ENCODE data around the gene FMN2.

The FMN2 gene

DNA sequence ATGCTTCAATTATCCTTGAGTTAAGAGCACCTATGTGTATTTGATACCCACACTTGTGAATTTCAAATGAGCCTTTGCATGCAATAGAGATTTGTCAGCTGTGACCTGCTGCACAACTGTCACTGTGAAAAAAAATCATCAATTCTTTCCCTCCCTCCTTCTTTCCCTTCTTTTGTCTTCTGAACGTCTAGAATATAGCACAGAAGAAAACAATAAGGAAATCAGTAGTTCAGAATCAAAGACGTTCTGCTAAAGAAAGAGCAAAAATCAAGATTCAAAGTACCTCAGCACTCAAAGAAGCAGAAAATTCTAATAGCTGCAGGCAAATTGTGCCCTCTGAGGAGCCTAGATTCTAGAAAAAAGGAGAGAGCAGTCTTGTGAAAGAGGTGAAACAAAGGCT is 1.7 kb upstream of the FMN2 start:
- POLR2A ChIA-PET: interaction anchor here (1.0 kb wide), 1 partner anchor 10 kb away, joined by 3 read pairs; no protein-coding TSS in a partner anchor
- CTCF ChIA-PET: interaction anchor here (0.6 to 2.3 kb wide), 3 partner anchors 12 to 781 kb away, joined by 3 to 13 read pairs (median 3); no protein-coding TSS in a partner anchor

GRCh38 chr1:240090957-240091600 is 604 bp upstream of the FMN2 start:
- Histone ChIP-seq H3K27ac (ENCODE audit: extremely low read depth, low read depth, low read length) (peak overlapping the region; percentile 83; the same call in 1 of the 2 replicates), H3K4me1 (ENCODE audit: control insufficient read depth, insufficient read depth, low read length) (peaks cover 26% of the 10 kb centered on the region), H3K9me3 (ENCODE audit: control insufficient read depth, insufficient read depth, low read depth, low read length) (no peaks in the 10 kb centered on the region), H3K36me3 (ENCODE audit: control insufficient read depth in 2 of 2, insufficient read depth in 1 of 2, low read length in 2 of 2) (no peaks in the 10 kb centered on the region), H3K4me3 (ENCODE audit: low read depth, low read length) (peak overlapping the region; percentile 89)
- CTCF ChIA-PET: interaction anchor here (0.6 to 5.4 kb wide), 7 partner anchors 12 to 67 kb away, joined by 3 to 39 read pairs (median 4); no protein-coding TSS in a partner anchor
- POLR2A ChIA-PET: interaction anchor here (0.9 to 2.5 kb wide), 4 partner anchors 7 to 26 kb away, joined by 3 to 11 read pairs (median 6); no protein-coding TSS in a partner anchor
- TF ChIP-seq ZEB2 (tag by site-specific recombination; IDR thresholded peaks at IDR 0.05) (peak; percentile 23; the same call in 1 of the 2 replicates), ZNF501 (tag by site-specific recombination; IDR thresholded peaks at IDR 0.05) (0 out of 2 replicates have a peak, but pooled peaks have one; percentile 28), ZNF157 (tag by site-specific recombination; IDR thresholded peaks at IDR 0.05) (no peak), ZNF629 (tag by site-specific recombination; IDR thresholded peaks at IDR 0.05) (no peak), ZNF768 (tag by site-specific recombination; IDR thresholded peaks at IDR 0.05) (no peak), ZNF211 (tag by site-specific recombination; IDR thresholded peaks at IDR 0.05; ENCODE audit: low read depth) (no peak), ZNF366 (tag by site-specific recombination; conservative IDR thresholded peaks at IDR 0.05) (peak; percentile 26; the same call in 1 of the 2 replicates), ZNF664 (tag by site-specific recombination; IDR thresholded peaks at IDR 0.05) (peak; percentile 66), ZNF26 (tag by site-specific recombination; IDR thresholded peaks at IDR 0.05) (no peak)
- TF ChIP-seq, protein P1, sequence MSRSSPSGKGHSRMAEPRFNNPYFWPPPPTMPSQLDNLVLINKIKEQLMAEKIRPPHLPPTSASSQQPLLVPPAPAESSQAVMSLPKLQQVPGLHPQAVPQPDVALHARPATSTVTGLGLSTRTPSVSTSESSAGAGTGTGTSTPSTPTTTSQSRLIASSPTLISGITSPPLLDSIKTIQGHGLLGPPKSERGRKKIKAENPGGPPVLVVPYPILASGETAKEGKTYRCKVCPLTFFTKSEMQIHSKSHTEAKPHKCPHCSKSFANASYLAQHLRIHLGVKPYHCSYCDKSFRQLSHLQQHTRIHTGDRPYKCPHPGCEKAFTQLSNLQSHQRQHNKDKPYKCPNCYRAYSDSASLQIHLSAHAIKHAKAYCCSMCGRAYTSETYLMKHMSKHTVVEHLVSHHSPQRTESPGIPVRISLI (tag by site-specific recombination; IDR thresholded peaks at IDR 0.05): 0 out of 2 replicates have a peak, but pooled peaks have one; percentile 39

More for the DNA sequence above, 1.7 kb upstream of the FMN2 start:
- Histone ChIP-seq H3K4me1 (ENCODE audit: control insufficient read depth, insufficient read depth, low read length) (peaks cover 18% of the 10 kb centered on the region), H3K4me3 (ENCODE audit: low read depth, low read length) (no peak overlapping the region), H3K36me3 (ENCODE audit: control insufficient read depth in 2 of 2, insufficient read depth in 1 of 2, low read length in 2 of 2) (no peaks in the 10 kb centered on the region), H3K27ac (ENCODE audit: extremely low read depth, low read depth, low read length) (no peak overlapping the region), H3K9me3 (ENCODE audit: control insufficient read depth, insufficient read depth, low read depth, low read length) (no peaks in the 10 kb centered on the region)
- no peak for TF ChIP-seq ZNF18 (tag by site-specific recombination; IDR thresholded peaks at IDR 0.05)
- TF ChIP-seq ZNF488 (tag by site-specific recombination; IDR thresholded peaks at IDR 0.05): no peak
- no peak for TF ChIP-seq SALL2 (tag by site-specific recombination; IDR thresholded peaks at IDR 0.05; ENCODE audit: borderline replicate concordance)
- no peak for TF ChIP-seq HOXA7 (CRISPR knock-in tag; IDR thresholded peaks at IDR 0.05; ENCODE audit: borderline replicate concordance)
- TF ChIP-seq ZBTB8A (tag by site-specific recombination; IDR thresholded peaks at IDR 0.05): no peak
- no peak for TF ChIP-seq ZNF626 (tag by site-specific recombination; IDR thresholded peaks at IDR 0.05)
- TF ChIP-seq ZNF48 (tag by site-specific recombination; IDR thresholded peaks at IDR 0.05): no peak
- TF ChIP-seq ATF2 (tag by site-specific recombination; IDR thresholded peaks at IDR 0.05; ENCODE audit: low read depth): no peak
- no peak for TF ChIP-seq ZNF701 (tag by site-specific recombination; IDR thresholded peaks at IDR 0.05)
- TF ChIP-seq ZNF624 (tag by site-specific recombination; IDR thresholded peaks at IDR 0.05): no peak
- TF ChIP-seq, protein P2, sequence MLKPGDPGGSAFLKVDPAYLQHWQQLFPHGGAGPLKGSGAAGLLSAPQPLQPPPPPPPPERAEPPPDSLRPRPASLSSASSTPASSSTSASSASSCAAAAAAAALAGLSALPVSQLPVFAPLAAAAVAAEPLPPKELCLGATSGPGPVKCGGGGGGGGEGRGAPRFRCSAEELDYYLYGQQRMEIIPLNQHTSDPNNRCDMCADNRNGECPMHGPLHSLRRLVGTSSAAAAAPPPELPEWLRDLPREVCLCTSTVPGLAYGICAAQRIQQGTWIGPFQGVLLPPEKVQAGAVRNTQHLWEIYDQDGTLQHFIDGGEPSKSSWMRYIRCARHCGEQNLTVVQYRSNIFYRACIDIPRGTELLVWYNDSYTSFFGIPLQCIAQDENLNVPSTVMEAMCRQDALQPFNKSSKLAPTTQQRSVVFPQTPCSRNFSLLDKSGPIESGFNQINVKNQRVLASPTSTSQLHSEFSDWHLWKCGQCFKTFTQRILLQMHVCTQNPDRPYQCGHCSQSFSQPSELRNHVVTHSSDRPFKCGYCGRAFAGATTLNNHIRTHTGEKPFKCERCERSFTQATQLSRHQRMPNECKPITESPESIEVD (tag by site-specific recombination; IDR thresholded peaks at IDR 0.05): peak; percentile 20; the same call in 1 of the 2 replicates
- TF ChIP-seq, protein P3, sequence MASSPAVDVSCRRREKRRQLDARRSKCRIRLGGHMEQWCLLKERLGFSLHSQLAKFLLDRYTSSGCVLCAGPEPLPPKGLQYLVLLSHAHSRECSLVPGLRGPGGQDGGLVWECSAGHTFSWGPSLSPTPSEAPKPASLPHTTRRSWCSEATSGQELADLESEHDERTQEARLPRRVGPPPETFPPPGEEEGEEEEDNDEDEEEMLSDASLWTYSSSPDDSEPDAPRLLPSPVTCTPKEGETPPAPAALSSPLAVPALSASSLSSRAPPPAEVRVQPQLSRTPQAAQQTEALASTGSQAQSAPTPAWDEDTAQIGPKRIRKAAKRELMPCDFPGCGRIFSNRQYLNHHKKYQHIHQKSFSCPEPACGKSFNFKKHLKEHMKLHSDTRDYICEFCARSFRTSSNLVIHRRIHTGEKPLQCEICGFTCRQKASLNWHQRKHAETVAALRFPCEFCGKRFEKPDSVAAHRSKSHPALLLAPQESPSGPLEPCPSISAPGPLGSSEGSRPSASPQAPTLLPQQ (tag by site-specific recombination; IDR thresholded peaks at IDR 0.05): no peak
- no peak for TF ChIP-seq ZNF433 (tag by site-specific recombination; IDR thresholded peaks at IDR 0.05; ENCODE audit: low read depth)
- peak; percentile 54; the same call in 1 of the 2 replicates for TF ChIP-seq ZNF366 (tag by site-specific recombination; conservative IDR thresholded peaks at IDR 0.05)
